AG04449 (cell line): ENCODE data around the gene PYDC2.

ENCODE experiments used
- CTCF ChIA-PET: fragments of 350-600 bp; formaldehyde crosslinking; extraction: SDS; loops from one replicate; lab custom pipeline; 2021; ENCODE audit warnings: antibody characterized with exemption; lab: Yijun Ruan, JAX
- POLR2A ChIA-PET: fragments of 400-600, 350-600 bp; formaldehyde crosslinking; extraction: SDS; loops from one replicate; lab custom pipeline; 2020; ENCODE audit warnings: antibody characterized with exemption, inconsistent platforms; lab: Yijun Ruan, JAX
- DNase-seq: peaks from one replicate; pipeline ENCODE4 v3.0.0-alpha.2; 2010; ENCODE audit warnings: low read depth, low spot score
- H3K4me3 ChIP-seq: 2 replicates; pipeline ENCODE4 v1.5.1; 2011; ENCODE audit warnings: low read depth, mild to moderate bottlenecking, control low read depth, low read length
- TF ChIP-seq, protein P1 (sequence below): IDR thresholded peaks from one replicate; pipeline ENCODE4 v1.5.1; 2011; ENCODE audit warnings: mild to moderate bottlenecking, moderate library complexity, low read length, control low read depth, inconsistent platforms; ENCODE audit not compliant: insufficient read depth; ENCODE audit errors: missing control alignments

The PYDC2 gene

GRCh38 chr3:191461113-191461595 lies at the start of gene PYDC2:
Gene PYDC2, plus strand, starts transcription at chr3:191461163. Its CDS starts 0 bp downstream, at chr3:191461163.
- no peak for DNase-seq
- POLR2A ChIA-PET = no interaction called here
- CTCF ChIA-PET = no interaction called here

DNA sequence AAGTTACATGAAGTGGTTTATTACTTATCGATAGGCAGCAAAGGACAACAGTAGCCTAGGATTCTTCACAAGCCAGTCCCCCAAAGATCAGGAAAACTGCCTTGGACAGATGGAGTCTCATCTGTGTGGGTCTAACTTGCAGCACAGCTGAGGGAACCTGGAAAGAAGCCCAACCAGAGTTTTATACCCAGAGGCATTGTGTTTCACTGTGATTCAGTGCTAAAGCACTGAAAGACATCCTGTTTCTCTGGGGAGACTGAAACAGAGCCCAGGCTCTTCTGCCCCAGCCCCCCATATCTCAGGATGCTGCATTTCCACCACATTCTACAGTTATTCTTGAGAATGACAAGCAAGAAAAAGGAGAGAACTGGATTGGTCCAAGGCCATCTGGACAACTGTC lies 48.2 kb upstream of the PYDC2 start:
- peak; percentile 82 for DNase-seq
- ChIA-PET POLR2A (no interaction called here), CTCF (interaction anchor here (1.9 to 3.3 kb wide), 2 partner anchors 1031 to 1054 kb away, joined by 6 to 34 read pairs; no protein-coding TSS in a partner anchor)
- TF ChIP-seq, protein P1, sequence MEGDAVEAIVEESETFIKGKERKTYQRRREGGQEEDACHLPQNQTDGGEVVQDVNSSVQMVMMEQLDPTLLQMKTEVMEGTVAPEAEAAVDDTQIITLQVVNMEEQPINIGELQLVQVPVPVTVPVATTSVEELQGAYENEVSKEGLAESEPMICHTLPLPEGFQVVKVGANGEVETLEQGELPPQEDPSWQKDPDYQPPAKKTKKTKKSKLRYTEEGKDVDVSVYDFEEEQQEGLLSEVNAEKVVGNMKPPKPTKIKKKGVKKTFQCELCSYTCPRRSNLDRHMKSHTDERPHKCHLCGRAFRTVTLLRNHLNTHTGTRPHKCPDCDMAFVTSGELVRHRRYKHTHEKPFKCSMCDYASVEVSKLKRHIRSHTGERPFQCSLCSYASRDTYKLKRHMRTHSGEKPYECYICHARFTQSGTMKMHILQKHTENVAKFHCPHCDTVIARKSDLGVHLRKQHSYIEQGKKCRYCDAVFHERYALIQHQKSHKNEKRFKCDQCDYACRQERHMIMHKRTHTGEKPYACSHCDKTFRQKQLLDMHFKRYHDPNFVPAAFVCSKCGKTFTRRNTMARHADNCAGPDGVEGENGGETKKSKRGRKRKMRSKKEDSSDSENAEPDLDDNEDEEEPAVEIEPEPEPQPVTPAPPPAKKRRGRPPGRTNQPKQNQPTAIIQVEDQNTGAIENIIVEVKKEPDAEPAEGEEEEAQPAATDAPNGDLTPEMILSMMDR = no peak
- no peak overlapping the region; the same call in 1 of the 2 replicates for H3K4me3 ChIP-seq

More at GRCh38 chr3:191461113-191461595, at the start of gene PYDC2:
- TF ChIP-seq, protein P1 = no peak
- H3K4me3 ChIP-seq = no peak within 1 kb of the TSS

GRCh38 chr3:191414286-191414685 lies 46.7 kb upstream of the PYDC2 start:
- TF ChIP-seq, protein P1 = no peak
- H3K4me3 ChIP-seq = no peak overlapping the region
- DNase-seq = no peak
- POLR2A ChIA-PET = interaction anchor here (0.6 kb wide), 1 partner anchor 178 kb away, joined by 3 read pairs; no protein-coding TSS in a partner anchor
- CTCF ChIA-PET = interaction anchor here (1.1 to 3.3 kb wide), 7 partner anchors 169 to 1053 kb away, joined by 3 to 34 read pairs (median 5); no protein-coding TSS in a partner anchor

DNA sequence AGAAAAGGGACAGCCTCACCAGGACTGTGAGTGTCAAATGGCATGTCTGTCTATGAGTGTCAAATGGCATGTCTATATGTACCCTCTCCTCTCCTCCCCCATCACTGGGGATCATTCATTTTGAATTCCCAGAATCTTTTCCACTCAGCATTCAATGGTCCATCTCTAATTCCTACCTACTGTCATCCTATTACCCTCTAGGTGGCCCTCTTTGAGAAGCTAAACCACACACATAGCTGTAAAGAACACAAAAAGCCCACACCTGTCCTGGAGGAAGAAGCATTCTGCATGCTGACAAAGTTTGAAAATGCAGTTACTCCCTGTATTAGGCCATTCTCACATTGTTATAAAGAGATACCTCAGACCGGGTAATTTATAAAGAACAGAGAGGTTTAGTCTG lies 46.2 kb upstream of the PYDC2 start:
- ChIA-PET POLR2A (no interaction called here), CTCF (interaction anchor here (1.2 to 3.3 kb wide), 6 partner anchors 170 to 1052 kb away, joined by 3 to 34 read pairs (median 5); no protein-coding TSS in a partner anchor)
- no peak for DNase-seq
- TF ChIP-seq, protein P1 = no peak
- H3K4me3 ChIP-seq = no peak overlapping the region

- no peak for DNase-seq
- H3K4me3 ChIP-seq = no peak overlapping the region
- TF ChIP-seq, protein P1 = no peak
- POLR2A ChIA-PET = no interaction called here
- CTCF ChIA-PET = interaction anchor here (3.3 kb wide), 1 partner anchor 1029 kb away, joined by 34 read pairs; no protein-coding TSS in a partner anchor
These were observed 45.4 kb upstream of the PYDC2 start for GRCh38 chr3:191415566-191415965.

GRCh38 chr3:191417457-191417729 lies 43.6 kb upstream of the PYDC2 start:
- H3K4me3 ChIP-seq = no peak overlapping the region
- ChIA-PET POLR2A (no interaction called here), CTCF (no interaction called here)
- TF ChIP-seq, protein P1 = no peak
- DNase-seq = no peak
